GF-D8 (cell line): Measurements from ENCODE around the gene MAPK13.

Experiments used
- DNase-seq: peaks from one replicate; lab custom pipeline; 2025; lab: John Stamatoyannopoulos, UW

Gene MAPK13

GRCh38 chr6:36154286-36154685, 24.0 kb downstream of the MAPK13 start:
- no peak for DNase-seq

DNA sequence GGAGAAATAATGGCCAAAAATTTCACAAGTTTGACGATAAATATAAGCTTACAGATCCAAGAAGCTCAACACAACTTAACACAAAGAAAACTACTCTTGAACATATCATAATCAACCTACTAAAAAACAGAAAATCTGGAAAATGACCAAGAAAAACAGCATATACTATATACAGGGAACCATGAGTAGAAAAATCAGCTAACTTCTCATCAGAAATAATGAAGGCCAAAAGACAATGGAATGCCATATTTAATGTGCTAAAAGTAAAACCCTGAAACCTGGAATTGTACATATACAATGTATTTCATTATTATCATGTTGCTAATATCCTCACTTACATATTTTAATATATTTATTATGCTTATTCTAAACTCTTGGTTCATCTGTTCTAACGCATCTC, 25.3 kb downstream of the MAPK13 start:
- no peak for DNase-seq

DNA sequence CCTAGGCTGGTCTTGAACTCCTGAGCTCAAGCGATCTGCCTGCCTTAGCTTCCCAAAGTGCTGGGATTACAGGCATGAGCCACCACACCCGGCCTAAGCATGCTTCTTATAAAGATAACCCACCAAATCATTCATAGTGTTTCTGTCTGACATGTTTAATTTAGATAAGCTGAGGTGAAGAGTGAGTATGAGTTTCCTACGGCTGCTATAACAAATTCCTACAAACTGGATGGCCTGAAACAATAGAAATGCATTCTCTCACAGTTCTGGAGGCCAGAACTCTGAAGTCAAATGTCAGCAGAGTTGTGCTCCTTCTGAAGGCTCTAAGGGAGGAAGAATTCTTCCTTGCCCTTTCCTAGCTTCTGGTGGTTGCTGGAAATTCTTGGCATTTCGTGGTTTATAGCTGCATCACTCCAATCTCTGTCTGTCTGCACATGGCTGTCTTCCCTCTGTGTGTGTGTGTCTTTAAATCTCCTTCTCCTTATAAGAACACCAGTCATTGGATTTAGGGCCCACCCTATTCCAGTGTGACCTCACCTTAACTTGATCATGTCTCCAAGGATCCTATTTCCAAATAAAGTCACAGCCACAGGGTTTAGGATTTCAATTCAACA, 29.9 kb downstream of the MAPK13 start:
- DNase-seq, result no peak

GRCh38 chr6:36169023-36170007, 39.0 kb downstream of the MAPK13 start:
- no peak for DNase-seq

DNA sequence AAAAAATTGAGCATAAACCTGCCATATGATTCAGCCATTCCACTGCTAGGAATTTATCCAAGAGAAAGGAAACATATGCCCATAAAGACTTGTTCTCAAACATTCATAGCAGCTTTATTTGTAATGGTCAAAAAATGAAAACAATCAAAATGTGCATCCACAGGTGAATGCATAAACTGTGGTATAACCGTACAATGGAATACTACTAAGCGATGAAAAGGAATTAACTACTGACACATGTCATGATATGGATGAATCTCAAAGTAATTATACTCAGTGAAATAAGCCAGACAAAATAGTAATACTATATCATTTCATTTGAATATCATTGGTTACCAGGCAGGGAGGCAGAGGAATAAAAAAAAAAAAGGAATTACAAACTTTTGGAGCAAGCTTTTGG, 40.4 kb downstream of the MAPK13 start:
- no peak for DNase-seq

GRCh38 chr6:36171573-36171972, 41.3 kb downstream of the MAPK13 start:
- DNase-seq, result no peak

DNA sequence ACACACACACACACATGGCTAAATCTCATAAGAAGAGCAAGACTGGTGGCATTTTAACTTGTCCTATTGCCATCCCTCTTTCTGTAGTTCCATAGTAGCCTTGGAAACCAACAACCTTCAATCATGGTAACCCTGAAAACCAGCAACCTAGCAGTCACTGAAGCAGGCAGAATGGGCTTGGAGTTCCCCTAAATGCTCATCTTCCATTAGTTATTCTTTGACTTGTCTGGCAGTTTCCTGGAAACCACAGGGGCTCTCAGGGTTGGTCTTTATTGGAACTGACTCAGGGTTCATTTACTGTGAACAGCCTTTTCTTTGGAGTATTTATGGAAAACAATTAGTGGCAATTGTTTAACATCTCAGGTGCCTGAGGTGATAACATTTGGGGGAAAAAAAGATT, 46.9 kb downstream of the MAPK13 start:
- DNase-seq, result no peak

GRCh38 chr6:36178544-36178943, 48.2 kb downstream of the MAPK13 start:
- DNase-seq, result no peak

DNA sequence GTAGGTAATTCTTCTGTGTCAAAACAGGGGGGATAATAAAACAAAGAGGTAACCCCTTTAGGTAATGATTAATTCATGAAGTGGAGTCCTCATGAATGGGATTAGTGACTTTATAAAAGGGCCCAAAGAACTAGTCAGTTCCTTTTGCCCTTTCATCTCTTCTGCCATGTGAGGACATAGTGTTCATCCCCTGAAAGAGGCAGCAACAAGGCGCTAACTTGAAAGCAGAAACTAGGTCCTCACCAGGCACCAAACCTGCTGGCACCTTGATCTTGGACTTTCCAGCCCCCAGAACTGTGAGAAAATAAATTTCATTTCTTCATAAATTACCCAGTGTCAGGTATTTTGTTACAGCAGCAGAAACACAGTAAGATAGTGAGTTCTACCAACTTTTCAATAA, 49.8 kb downstream of the MAPK13 start:
- no peak for DNase-seq

DNA sequence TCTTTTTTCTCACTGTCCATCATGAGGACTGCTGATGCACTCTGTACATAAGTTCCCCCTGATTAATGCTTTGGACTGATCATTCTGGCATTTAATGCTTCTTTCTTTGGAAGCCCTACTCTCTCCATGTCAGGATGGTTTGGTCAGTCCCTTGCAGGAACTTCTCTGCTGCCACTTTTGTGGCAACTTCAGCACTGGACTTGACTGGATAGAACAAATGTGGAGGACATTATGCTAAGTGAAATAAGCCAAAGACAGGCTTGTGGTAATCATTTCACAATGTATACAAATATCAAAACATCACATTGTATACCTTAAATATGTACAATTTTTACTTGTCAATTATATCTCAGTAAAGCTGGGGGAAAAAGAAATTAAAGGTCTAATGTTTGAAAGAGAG, 54.0 kb downstream of the MAPK13 start:
- DNase-seq, result no peak

DNA sequence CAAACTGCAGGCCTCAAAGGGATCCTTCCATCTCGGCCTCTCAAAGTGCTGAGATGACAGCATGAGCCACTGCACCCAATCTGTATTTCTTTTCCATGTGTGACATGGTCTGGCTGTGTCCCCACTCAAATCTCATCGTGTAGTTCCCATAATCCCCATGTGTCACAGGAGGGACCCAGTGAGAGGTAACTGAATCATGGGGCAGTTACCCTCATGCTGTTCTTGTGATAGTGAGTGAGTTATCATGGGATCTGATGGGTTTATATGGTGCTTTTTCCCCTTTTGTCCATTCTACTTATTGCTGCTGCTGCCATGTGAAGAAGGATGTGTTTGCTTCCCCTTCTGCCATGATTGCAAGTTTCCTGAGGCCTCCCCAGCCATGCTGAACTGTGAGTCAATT, 55.9 kb downstream of the MAPK13 start:
- no peak for DNase-seq

GRCh38 chr6:36187446-36187845, 57.1 kb downstream of the MAPK13 start:
- DNase-seq, result no peak
